HCT116 (cell line): ENCODE data around the gene PSMB5. TPM values are rescaled to one million over a fixed set of nuclear protein-coding genes. Genes with fewer than 3 reads are reported as not detected.

Experiments
- ATAC-seq: fragments of 200-7000 bp; cut with Tn5 transposase; 2 replicates; pipeline ENCODE4 v1.9.1; 2020; ENCODE audit warnings: mild to moderate bottlenecking, moderate library complexity
- BruUV-seq: library from RNA; stranded (reverse); fragments of 400-500 nt; replicated peaks from 2 replicates; lab custom pipeline; 2021; lab: Mats Ljungman, UMichigan
- CTCF ChIA-PET: fragments of 300-600 bp; sonication (Branson Sonifier 250); formaldehyde crosslinking; loops from one replicate; lab custom pipeline; 2021; ENCODE audit warnings: antibody characterized with exemption; lab: Charles Lee
- POLR2A ChIA-PET: fragments of 300-600, 350-600 bp; sonication (Branson Sonifier 250); formaldehyde crosslinking; loops from one replicate; lab custom pipeline; 2021; ENCODE audit warnings: antibody characterized with exemption; lab: Charles Lee
- RAD21 ChIA-PET, 2 experiments: fragments of 300-600 bp; sonication (Branson Sonifier 250); formaldehyde crosslinking; loops; one replicate each; lab custom pipeline; 2023; ENCODE audit warnings: low total read pairs in 2 of 2; ENCODE audit not compliant: uncharacterized antibody in 2 of 2, unreplicated experiment in 2 of 2, low non-redundant PET in 1 of 2; lab: Charles Lee
- DNase-seq: peaks from one replicate; pipeline ENCODE4 v3.0.0-alpha.2; 2010; ENCODE audit warnings: low read depth, low spot score
- H2AFZ ChIP-seq: fragments of 200-600 bp; shearing (Covaris generic), sonication (generic); 2 replicates; pipeline ENCODE4 v1.6.1; 2017; ENCODE audit warnings: low read depth, mixed run types, mixed read lengths, antibody characterized with exemption, low read length; ENCODE audit not compliant: poor library complexity, severe bottlenecking
- H3K27ac ChIP-seq: 2 replicates; pipeline ENCODE4 v1.5.1; 2012; ENCODE audit warnings: low read depth, low read length
- H3K27me3 ChIP-seq: fragments of 200-600 bp; sonication (generic); 2 replicates; pipeline ENCODE4 v1.6.1; 2016; ENCODE audit warnings: mixed run types, low read length, mixed read lengths; ENCODE audit not compliant: insufficient read depth
- H3K36me3 ChIP-seq, 2 experiments: fragments of 200-500 bp in 1 of 2; fragments of 200-600 bp in 1 of 2; sonication (Bioruptor generic) in 1 of 2; sonication (generic) in 1 of 2; 2 replicates each; pipeline versions ENCODE4 v1.5.1 to v1.6.1; 2014 to 2016; ENCODE audit warnings: low read length in 2 of 2, inconsistent platforms in 1 of 2, mixed read lengths in 1 of 2, mixed run types in 1 of 2; ENCODE audit not compliant: insufficient read depth in 2 of 2, control insufficient read depth in 1 of 2
- H3K4me1 ChIP-seq, 2 experiments: fragments of 200-600 bp in 1 of 2; sonication (generic) in 1 of 2; 2 replicates each; pipeline versions ENCODE4 v1.5.1 to v1.6.1; 2012 to 2017; ENCODE audit warnings: low read length in 2 of 2, inconsistent platforms in 1 of 2, mild to moderate bottlenecking in 1 of 2, mixed read lengths in 1 of 2, mixed run types in 1 of 2, moderate library complexity in 1 of 2; ENCODE audit not compliant: insufficient read depth in 2 of 2, control insufficient read depth in 1 of 2
- H3K4me2 ChIP-seq: fragments of 200-600 bp; sonication (generic); 2 replicates; pipeline ENCODE4 v1.6.1; 2017; ENCODE audit warnings: mixed run types, low read length, mixed read lengths
- H3K4me3 ChIP-seq, 2 experiments: fragments of 200-600 bp in 1 of 2; sonication (generic) in 1 of 2; replicated peaks in 1 of 2; 2 replicates each; pipeline ENCODE4 v1.5.1; 2011 to 2016; ENCODE audit warnings: low read length in 2 of 2, control low read depth in 1 of 2, low read depth in 1 of 2, mild to moderate bottlenecking in 1 of 2, mixed read lengths in 1 of 2, mixed run types in 1 of 2
- H3K79me2 ChIP-seq: fragments of 200-600 bp; sonication (generic); 2 replicates; pipeline ENCODE4 v1.6.1; 2017; ENCODE audit warnings: mild to moderate bottlenecking, mixed run types, low read length, moderate library complexity, mixed read lengths; ENCODE audit not compliant: insufficient read depth
- H3K9ac ChIP-seq: fragments of 200-600 bp; sonication (generic); 2 replicates; pipeline ENCODE4 v1.6.1; 2016; ENCODE audit warnings: low read length, mixed read lengths
- H3K9me2 ChIP-seq: fragments of 200-600 bp; sonication (generic), shearing (Covaris generic); 2 replicates; pipeline ENCODE4 v1.6.1; 2017; ENCODE audit warnings: mixed run types, mild to moderate bottlenecking, moderate library complexity; ENCODE audit not compliant: insufficient read depth
- H3K9me3 ChIP-seq, 2 experiments: fragments of 200-500 bp in 1 of 2; fragments of 200-600 bp in 1 of 2; sonication (Bioruptor generic) in 1 of 2; sonication (generic) in 1 of 2; 2 replicates each; pipeline ENCODE4 v1.6.1; 2014 to 2017; ENCODE audit warnings: low read length in 2 of 2, mixed read lengths in 2 of 2, inconsistent platforms in 1 of 2, low read depth in 1 of 2, mild to moderate bottlenecking in 1 of 2, mixed run types in 1 of 2, moderate library complexity in 1 of 2; ENCODE audit not compliant: control insufficient read depth in 1 of 2, insufficient read depth in 1 of 2
- H4K20me1 ChIP-seq: fragments of 200-600 bp; sonication (generic), shearing (Covaris generic); 2 replicates; pipeline ENCODE4 v1.6.1; 2017; ENCODE audit warnings: mixed run types, mild to moderate bottlenecking, moderate library complexity; ENCODE audit not compliant: insufficient read depth
- CBX3 ChIP-seq: IDR thresholded peaks from 2 replicates; pipeline ENCODE4 v1.6.1; 2012; ENCODE audit warnings: low read depth
- CEBPB ChIP-seq: IDR thresholded peaks from 2 replicates; pipeline ENCODE4 v1.6.1; 2012; ENCODE audit warnings: low read depth
- EZH2 ChIP-seq: fragments of 200-600 bp; sonication (generic); IDR thresholded peaks from 2 replicates; pipeline ENCODE4 v1.6.1; 2017; ENCODE audit warnings: antibody characterized with exemption, mixed run types
- EZH2phosphoT487 ChIP-seq: fragments of 200-600 bp; IDR thresholded peaks from 2 replicates; pipeline ENCODE4 v1.6.1; 2018; ENCODE audit warnings: antibody characterized with exemption, borderline replicate concordance
- FOSL1 ChIP-seq: IDR thresholded peaks from 2 replicates; pipeline ENCODE4 v1.6.1; 2012; ENCODE audit warnings: low read depth
- POLR2A ChIP-seq: IDR thresholded peaks from 2 replicates; pipeline ENCODE4 v1.7.0; 2011; ENCODE audit warnings: borderline replicate concordance; ENCODE audit not compliant: insufficient read depth, insufficient read length; ENCODE audit errors: extremely low read depth
- POLR2AphosphoS5 ChIP-seq: IDR thresholded peaks from 2 replicates; pipeline ENCODE4 v1.6.1; 2011; ENCODE audit warnings: mild to moderate bottlenecking, low read depth, low read length, moderate library complexity
- RAD21 ChIP-seq: IDR thresholded peaks from 2 replicates; pipeline ENCODE4 v1.6.1; 2012; ENCODE audit warnings: low read depth, mild to moderate bottlenecking
- SIN3A ChIP-seq: IDR thresholded peaks from 2 replicates; pipeline ENCODE4 v1.6.1; 2012; ENCODE audit warnings: low read depth
- SP1 ChIP-seq: IDR thresholded peaks from 2 replicates; pipeline ENCODE4 v1.6.1; 2012; ENCODE audit warnings: low read depth
- SRF ChIP-seq: IDR thresholded peaks from 2 replicates; pipeline ENCODE4 v1.6.1; 2012; ENCODE audit warnings: low read depth
- TCF7L2 ChIP-seq: IDR thresholded peaks from 2 replicates; pipeline ENCODE4 v1.7.0; 2011; ENCODE audit warnings: borderline replicate concordance, inconsistent platforms; ENCODE audit not compliant: insufficient read depth, insufficient read length; ENCODE audit errors: extremely low read depth
- ZNF274 ChIP-seq: fragments of 200-500 bp; sonication (Bioruptor generic); IDR thresholded peaks from 2 replicates; pipeline ENCODE4 v1.6.1; 2014; ENCODE audit warnings: mild to moderate bottlenecking, low read depth, low read length, inconsistent platforms
- intact Hi-C: fragments of 100-400 bp; cut with micrococcal nuclease; formaldehyde crosslinking; loops from 2 replicates; pipeline ENCODE4 v1.10.0; 2022
- total RNA-seq: library from RNA; stranded (reverse); gene quantifications from one replicate; pipeline ENCODE4 v1.2.1, GENCODE V29; 2021; ENCODE audit not compliant: unreplicated experiment
- TF ChIP-seq, protein P1 (sequence below): IDR thresholded peaks from 2 replicates; pipeline ENCODE4 v1.6.1; 2011; ENCODE audit warnings: mild to moderate bottlenecking, low read length, moderate library complexity; ENCODE audit not compliant: insufficient replicate concordance; ENCODE audit errors: extremely low read depth

PSMB5 gene
- total RNA-seq, 1 experiment from 2014 or later, result 212 TPM

GRCh38 chr14:22993517-22993916, 41.2 kb downstream of the PSMB5 start (continued):
- TF ChIP-seq ZNF274 (no peak), EZH2 (no peak), SRF (no peak)
- TF ChIP-seq, protein P1, sequence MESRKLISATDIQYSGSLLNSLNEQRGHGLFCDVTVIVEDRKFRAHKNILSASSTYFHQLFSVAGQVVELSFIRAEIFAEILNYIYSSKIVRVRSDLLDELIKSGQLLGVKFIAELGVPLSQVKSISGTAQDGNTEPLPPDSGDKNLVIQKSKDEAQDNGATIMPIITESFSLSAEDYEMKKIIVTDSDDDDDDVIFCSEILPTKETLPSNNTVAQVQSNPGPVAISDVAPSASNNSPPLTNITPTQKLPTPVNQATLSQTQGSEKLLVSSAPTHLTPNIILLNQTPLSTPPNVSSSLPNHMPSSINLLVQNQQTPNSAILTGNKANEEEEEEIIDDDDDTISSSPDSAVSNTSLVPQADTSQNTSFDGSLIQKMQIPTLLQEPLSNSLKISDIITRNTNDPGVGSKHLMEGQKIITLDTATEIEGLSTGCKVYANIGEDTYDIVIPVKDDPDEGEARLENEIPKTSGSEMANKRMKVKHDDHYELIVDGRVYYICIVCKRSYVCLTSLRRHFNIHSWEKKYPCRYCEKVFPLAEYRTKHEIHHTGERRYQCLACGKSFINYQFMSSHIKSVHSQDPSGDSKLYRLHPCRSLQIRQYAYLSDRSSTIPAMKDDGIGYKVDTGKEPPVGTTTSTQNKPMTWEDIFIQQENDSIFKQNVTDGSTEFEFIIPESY, result no peak

- Histone ChIP-seq H3K27ac (no peak overlapping the region), H3K9ac (no peak overlapping the region), H3K79me2 (no peaks in the 10 kb centered on the region), H3K27me3 (no peaks in the 10 kb centered on the region), H4K20me1 (no peaks in the 10 kb centered on the region), H3K9me3 (no peaks in the 10 kb centered on the region), H3K36me3 (no peaks in the 10 kb centered on the region), H3K4me2 (no peak overlapping the region), H2AFZ (no peak overlapping the region), H3K4me1 (peaks cover 4 to 8% of the 10 kb centered on the region in 2 experiments; a peak in 3 of 4 replicates), H3K9me2 (no peaks in the 10 kb centered on the region), H3K4me3 (no peak overlapping the region)
- ChIA-PET CTCF (no interaction called here), RAD21 (no interaction called here), POLR2A (interaction anchor here (1.6 kb wide), 1 partner anchor 15 kb away, joined by 5 read pairs; no protein-coding TSS in a partner anchor)
- ATAC-seq (no peak), DNase-seq (no peak)
- intact Hi-C loops, result no loop called here
- no peak for TF ChIP-seq CBX3
- no peak for TF ChIP-seq CEBPB
- TF ChIP-seq SP1, result no peak
- TF ChIP-seq, protein P1, result no peak
- TF ChIP-seq EZH2phosphoT487, result no peak
- TF ChIP-seq ZNF274, result no peak
- TF ChIP-seq EZH2, result no peak
- TF ChIP-seq FOSL1, result no peak
- no peak for TF ChIP-seq SIN3A
- no peak for TF ChIP-seq SRF
- TF ChIP-seq RAD21, result no peak
- TF ChIP-seq POLR2AphosphoS5, result no peak
- TF ChIP-seq POLR2A, result no peak
- no peak for TF ChIP-seq TCF7L2
- no TSS peak for BruUV-seq
These were observed 42.8 kb downstream of the PSMB5 start for GRCh38 chr14:22991852-22992251.
